VCaP (cell line): ENCODE data around the gene KCTD3.

Experiments used
- H3K27ac ChIP-seq: fragments of 450-650 bp; 2 replicates; pipeline ENCODE4 v1.5.1; 2017
- CTCF ChIP-seq: fragments of 450-650 bp; conservative IDR thresholded peaks from 2 replicates; pipeline ENCODE4 v1.5.1; 2017; ENCODE audit warnings: mild to moderate bottlenecking, moderate library complexity

KCTD3 gene

GRCh38 chr1:215566556-215567490 lies at the start of gene KCTD3:
Gene KCTD3 (plus strand): TSS chr1:215567304. CDS start chr1:215567686, 382 bp downstream.
- peak within 1 kb of the TSS; percentile 97 for H3K27ac ChIP-seq
- TF ChIP-seq CTCF, result no peak

DNA sequence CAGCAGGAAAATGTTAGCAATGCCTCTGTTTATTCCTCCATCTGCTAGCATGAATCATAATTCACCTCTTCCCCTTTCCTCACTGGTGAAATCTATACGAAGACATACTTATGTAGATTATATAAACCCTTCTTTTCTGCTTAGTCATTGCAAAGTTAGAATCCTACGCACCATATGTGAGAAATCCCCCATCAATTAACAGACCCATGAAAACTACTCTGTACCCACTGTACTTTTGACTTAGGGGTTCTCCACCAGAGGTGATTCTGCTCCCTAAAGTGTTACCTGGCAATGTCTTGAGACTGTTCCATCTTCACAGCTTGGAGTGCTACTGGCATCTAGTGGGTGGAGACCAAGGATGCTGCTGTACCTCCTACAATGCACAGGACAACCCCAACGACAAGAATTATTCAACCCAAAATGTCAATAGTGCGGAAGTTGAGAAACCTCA lies 49.6 kb upstream of the KCTD3 start:
- H3K27ac ChIP-seq, result no peak overlapping the region
- peak; percentile 33 for TF ChIP-seq CTCF

DNA sequence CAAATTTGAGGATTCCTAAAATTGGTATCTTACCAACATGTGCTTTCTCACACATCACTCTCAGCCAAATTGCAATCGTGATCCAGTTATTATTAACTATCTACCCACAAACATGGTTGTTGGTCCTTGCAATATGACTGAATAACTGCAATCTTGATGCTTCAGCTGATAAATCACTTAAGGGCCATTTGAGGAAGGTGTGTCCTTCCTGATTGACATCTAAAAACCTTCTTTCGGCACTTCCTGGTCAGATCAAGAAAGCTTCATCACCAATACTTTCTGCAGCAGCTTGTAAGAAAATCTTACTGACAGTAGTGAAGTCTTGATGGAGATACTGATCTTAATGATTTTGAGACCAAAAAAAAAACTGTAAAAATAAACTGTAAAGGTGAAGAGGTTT lies 48.5 kb upstream of the KCTD3 start:
- TF ChIP-seq CTCF, result no peak
- no peak overlapping the region for H3K27ac ChIP-seq

DNA sequence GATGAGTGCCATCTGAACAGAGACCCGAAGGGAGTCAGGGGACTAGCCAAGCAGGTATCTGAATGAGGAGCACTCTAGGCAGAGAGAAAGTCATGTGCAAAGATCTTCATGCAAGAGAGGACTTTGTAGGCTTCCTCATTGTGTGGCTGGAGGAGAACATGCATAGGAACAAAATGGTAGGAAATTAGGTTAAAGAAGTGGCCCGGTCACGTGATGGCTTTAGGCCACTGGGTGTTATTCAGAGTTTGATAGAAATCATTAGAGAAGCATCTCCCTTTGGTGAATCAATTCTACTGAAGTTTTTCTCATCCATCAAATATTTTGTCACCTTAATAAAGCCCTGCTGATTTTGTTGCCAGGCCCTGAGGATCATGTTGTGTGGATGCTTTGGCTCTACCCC lies 45.8 kb upstream of the KCTD3 start:
- H3K27ac ChIP-seq, result no peak overlapping the region
- no peak for TF ChIP-seq CTCF

- no peak overlapping the region for H3K27ac ChIP-seq
- TF ChIP-seq CTCF, result peak; percentile 39
Measured at GRCh38 chr1:215523128-215523861, 43.8 kb upstream of the KCTD3 start.

DNA sequence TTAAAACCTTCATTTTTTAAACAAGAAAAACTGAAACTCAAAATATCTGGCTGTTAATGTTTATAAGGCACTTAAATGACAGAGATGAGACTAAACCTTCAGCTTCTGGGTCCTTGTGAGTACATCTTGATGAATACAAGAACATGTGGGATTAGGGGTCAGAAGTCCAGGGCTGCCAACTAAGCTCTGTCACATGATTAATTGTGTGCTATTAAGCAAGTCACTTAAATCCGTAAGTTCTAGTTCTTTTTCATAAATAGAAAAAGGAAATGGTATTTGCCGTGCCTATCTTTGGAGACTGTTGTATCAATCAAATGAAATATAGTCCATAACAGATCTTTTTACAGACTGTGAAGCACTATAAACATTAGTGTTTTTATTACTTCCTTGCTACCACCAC lies 43.2 kb upstream of the KCTD3 start:
- H3K27ac ChIP-seq, result no peak overlapping the region
- no peak for TF ChIP-seq CTCF

DNA sequence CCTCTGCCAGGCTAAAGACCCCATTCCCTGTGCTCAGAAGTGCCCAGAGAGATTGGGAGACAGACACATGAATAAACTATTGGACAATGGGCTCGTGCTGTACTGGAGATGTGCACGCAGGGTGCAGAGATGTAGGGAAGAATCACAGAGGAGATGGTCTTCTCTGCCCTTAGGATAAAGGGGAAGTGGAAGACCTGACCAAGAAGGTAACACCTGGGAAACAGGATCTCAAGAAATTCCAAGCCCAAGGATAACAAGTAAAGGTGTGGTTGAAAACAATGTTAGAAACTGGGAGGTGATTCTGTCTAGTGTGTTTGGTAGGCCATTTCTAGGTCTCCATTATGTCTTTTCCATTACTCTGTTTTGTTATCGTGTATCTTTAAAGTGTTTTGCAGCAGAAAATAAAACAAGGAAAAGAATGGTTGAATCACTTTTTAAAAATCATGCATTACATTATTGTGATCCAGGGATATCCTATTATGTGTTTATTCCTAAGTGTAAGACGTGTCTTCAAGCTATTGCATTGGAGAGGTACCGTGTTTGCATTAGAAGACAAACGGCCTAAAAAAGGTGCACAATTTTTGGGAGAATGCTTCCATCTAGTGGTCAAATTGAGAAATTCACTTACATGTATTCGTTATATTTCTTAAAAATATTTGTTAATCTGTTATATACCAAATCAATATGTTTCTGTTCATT lies 40.8 kb upstream of the KCTD3 start:
- no peak overlapping the region for H3K27ac ChIP-seq
- TF ChIP-seq CTCF, result peak; percentile 73
